ENCODE data around the gene IL17REL. TPM values are rescaled to one million over a fixed set of nuclear protein-coding genes. Genes with fewer than 3 reads are reported as not detected.

Gene IL17REL
- total and polyA plus RNA-seq, 10 of the 15 experiments (the other 5 are each of a cell fraction or from before 2014, with no cell fraction given): 0.03 TPM; not detected in 9

DNA sequence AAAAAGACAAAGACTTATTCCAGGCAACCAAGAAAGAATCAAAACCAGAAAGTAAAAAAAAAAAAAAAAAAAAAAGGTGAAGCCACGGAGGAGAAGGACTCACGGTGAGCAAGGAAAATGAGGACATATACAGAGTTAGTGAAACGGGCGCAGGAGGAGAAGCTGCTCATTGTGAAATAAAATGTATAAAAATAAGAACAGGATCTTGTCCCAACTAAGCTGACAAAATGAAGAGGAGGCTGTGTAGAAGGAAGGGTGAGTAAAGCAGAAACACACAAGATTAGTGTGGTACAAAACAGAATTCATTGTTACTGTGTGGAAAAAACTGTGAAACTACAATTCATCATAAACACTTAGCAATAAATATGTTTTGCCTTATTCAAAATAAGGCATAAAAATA is 7.6 kb downstream of the IL17REL start (continued):
- TF ChIP-seq, protein P1, sequence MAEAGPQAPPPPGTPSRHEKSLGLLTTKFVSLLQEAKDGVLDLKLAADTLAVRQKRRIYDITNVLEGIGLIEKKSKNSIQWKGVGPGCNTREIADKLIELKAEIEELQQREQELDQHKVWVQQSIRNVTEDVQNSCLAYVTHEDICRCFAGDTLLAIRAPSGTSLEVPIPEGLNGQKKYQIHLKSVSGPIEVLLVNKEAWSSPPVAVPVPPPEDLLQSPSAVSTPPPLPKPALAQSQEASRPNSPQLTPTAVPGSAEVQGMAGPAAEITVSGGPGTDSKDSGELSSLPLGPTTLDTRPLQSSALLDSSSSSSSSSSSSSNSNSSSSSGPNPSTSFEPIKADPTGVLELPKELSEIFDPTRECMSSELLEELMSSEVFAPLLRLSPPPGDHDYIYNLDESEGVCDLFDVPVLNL (IDR thresholded peaks at IDR 0.05; ENCODE audit: low read depth, low read length): no peak
- TF ChIP-seq, protein P2, sequence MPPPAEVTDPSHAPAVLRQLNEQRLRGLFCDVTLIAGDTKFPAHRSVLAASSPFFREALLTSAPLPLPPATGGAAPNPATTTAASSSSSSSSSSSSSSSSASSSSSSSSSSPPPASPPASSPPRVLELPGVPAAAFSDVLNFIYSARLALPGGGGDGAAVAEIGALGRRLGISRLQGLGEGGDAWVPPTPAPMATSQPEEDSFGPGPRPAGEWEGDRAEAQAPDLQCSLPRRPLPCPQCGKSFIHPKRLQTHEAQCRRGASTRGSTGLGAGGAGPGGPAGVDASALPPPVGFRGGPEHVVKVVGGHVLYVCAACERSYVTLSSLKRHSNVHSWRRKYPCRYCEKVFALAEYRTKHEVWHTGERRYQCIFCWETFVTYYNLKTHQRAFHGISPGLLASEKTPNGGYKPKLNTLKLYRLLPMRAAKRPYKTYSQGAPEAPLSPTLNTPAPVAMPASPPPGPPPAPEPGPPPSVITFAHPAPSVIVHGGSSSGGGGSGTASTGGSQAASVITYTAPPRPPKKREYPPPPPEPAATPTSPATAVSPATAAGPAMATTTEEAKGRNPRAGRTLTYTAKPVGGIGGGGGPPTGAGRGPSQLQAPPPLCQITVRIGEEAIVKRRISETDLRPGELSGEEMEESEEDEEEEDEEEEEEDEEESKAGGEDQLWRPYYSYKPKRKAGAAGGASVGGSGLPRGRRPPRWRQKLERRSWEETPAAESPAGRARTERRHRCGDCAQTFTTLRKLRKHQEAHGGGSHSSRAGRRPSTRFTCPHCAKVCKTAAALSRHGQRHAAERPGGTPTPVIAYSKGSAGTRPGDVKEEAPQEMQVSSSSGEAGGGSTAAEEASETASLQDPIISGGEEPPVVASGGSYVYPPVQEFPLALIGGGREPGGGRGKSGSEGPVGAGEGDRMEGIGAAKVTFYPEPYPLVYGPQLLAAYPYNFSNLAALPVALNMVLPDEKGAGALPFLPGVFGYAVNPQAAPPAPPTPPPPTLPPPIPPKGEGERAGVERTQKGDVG (CRISPR knock-in tag; IDR thresholded peaks at IDR 0.05): no peak
- TF ChIP-seq ZNF274 (IDR thresholded peaks at IDR 0.05; ENCODE audit: insufficient read depth, insufficient read length) (no peak), SMC3 (IDR thresholded peaks at IDR 0.05; ENCODE audit: borderline replicate concordance, low read length) (no peak), ASH2L (IDR thresholded peaks at IDR 0.05; ENCODE audit: borderline replicate concordance, low read depth) (no peak), TBL1XR1 (IDR thresholded peaks at IDR 0.05; ENCODE audit: low read depth, low read length) (no peak), SMAD5 (IDR thresholded peaks at IDR 0.05; ENCODE audit: low read depth) (no peak)

DNA sequence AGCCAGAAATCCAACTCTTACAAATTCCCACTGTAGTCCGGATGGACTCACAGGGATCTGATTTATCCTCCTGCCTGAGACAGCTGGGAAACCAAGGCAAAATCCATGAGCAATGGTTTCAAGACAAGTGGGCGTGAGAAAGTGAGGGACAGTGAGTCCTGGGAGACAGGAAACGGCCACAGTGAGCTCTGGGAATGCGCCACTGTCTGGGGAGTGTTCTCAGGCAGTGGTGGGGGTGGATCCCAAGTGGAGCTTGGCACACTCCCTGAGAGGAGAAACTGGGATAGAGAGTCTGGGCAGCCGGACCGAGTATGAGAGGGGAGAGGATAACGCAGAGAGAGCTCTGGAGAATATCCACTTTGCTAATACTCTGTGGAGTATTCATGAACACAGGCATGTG is 9.8 kb downstream of the IL17REL start:
- DNase-seq (ENCODE audit: low read depth, low spot score) (no peak), ATAC-seq (no peak), FAIRE-seq (no peak)
- ChIA-PET POLR2A (no interaction called here), CTCF (interaction anchor here (1.1 to 2.3 kb wide), 3 partner anchors 12 to 72 kb away, joined by 3 to 9 read pairs (median 6); no protein-coding TSS in a partner anchor), SMC1A (ENCODE audit: uncharacterized antibody, unreplicated experiment) (interaction anchor here (1.3 kb wide), 1 partner anchor 28 kb away, joined by 3 read pairs; no protein-coding TSS in a partner anchor), RAD21 (ENCODE audit: unreplicated experiment) (interaction anchor here (0.6 to 0.7 kb wide), 2 partner anchors 24 to 66 kb away, joined by 3 to 4 read pairs; no protein-coding TSS in a partner anchor)
- no peaks in the 10 kb centered on the region for H3K36me3 ChIP-seq (ENCODE audit: control insufficient read depth in 2 of 2, insufficient read depth in 2 of 2, low read length in 1 of 2)
- H3K4me2 ChIP-seq (ENCODE audit: control insufficient read depth, insufficient read depth): no peak overlapping the region
- H3K27ac ChIP-seq (ENCODE audit: control insufficient read depth, insufficient read depth): no peak overlapping the region
- no TSS peak for BruUV-seq (replicated peaks)
- no peak for TF ChIP-seq SMAD5 (IDR thresholded peaks at IDR 0.05; ENCODE audit: low read depth)
- TF ChIP-seq, protein P3, sequence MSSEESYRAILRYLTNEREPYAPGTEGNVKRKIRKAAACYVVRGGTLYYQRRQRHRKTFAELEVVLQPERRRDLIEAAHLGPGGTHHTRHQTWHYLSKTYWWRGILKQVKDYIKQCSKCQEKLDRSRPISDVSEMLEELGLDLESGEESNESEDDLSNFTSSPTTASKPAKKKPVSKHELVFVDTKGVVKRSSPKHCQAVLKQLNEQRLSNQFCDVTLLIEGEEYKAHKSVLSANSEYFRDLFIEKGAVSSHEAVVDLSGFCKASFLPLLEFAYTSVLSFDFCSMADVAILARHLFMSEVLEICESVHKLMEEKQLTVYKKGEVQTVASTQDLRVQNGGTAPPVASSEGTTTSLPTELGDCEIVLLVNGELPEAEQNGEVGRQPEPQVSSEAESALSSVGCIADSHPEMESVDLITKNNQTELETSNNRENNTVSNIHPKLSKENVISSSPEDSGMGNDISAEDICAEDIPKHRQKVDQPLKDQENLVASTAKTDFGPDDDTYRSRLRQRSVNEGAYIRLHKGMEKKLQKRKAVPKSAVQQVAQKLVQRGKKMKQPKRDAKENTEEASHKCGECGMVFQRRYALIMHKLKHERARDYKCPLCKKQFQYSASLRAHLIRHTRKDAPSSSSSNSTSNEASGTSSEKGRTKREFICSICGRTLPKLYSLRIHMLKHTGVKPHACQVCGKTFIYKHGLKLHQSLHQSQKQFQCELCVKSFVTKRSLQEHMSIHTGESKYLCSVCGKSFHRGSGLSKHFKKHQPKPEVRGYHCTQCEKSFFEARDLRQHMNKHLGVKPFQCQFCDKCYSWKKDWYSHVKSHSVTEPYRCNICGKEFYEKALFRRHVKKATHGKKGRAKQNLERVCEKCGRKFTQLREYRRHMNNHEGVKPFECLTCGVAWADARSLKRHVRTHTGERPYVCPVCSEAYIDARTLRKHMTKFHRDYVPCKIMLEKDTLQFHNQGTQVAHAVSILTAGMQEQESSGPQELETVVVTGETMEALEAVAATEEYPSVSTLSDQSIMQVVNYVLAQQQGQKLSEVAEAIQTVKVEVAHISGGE (CRISPR knock-in tag; IDR thresholded peaks at IDR 0.05): no peak
- TF ChIP-seq, protein P4, sequence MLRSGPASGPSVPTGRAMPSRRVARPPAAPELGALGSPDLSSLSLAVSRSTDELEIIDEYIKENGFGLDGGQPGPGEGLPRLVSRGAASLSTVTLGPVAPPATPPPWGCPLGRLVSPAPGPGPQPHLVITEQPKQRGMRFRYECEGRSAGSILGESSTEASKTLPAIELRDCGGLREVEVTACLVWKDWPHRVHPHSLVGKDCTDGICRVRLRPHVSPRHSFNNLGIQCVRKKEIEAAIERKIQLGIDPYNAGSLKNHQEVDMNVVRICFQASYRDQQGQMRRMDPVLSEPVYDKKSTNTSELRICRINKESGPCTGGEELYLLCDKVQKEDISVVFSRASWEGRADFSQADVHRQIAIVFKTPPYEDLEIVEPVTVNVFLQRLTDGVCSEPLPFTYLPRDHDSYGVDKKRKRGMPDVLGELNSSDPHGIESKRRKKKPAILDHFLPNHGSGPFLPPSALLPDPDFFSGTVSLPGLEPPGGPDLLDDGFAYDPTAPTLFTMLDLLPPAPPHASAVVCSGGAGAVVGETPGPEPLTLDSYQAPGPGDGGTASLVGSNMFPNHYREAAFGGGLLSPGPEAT (IDR thresholded peaks at IDR 0.05; ENCODE audit: low read depth): no peak
- TF ChIP-seq CBFB (IDR thresholded peaks at IDR 0.05; ENCODE audit: low read depth): no peak
- in situ Hi-C loops (cut with MboI) (no loop called here), intact Hi-C loops (cut with micrococcal nuclease; ENCODE audit: unreplicated experiment) (no loop called here)
- no peak overlapping the region for H2AFZ ChIP-seq (ENCODE audit: control insufficient read depth, low read depth, low read length)
- 55% methylated on average over 7 of the region's 7 CpGs for WGBS (ENCODE audit: insufficient coverage, insufficient replicate concordance, low lambda C conversion rate, missing lambda C conversion rate)
- H4K20me1 ChIP-seq (ENCODE audit: control insufficient read depth, insufficient read depth): no peaks in the 10 kb centered on the region
- no peaks in the 10 kb centered on the region for H3K4me1 ChIP-seq (ENCODE audit: control insufficient read depth, insufficient read depth, low read length)
- H3K27me3 ChIP-seq (replicated peaks in 1 of 2; ENCODE audit: control insufficient read depth in 2 of 2, insufficient read depth in 2 of 2, low read length in 1 of 2): no peaks in the 10 kb centered on the region
- no peak overlapping the region for H3K9ac ChIP-seq (ENCODE audit: control insufficient read depth, insufficient read depth, low read length)
- no peak overlapping the region for H3K4me3 ChIP-seq
- no peaks in the 10 kb centered on the region for H3K79me2 ChIP-seq (ENCODE audit: control insufficient read depth, insufficient read depth, low read length)
- H3K9me3 ChIP-seq (replicated peaks; ENCODE audit: control insufficient read depth, insufficient read depth, low read length): no peaks in the 10 kb centered on the region
